ENCODE data around the gene FBXO24. TPM values are rescaled to one million over a fixed set of nuclear protein-coding genes. Genes with fewer than 3 reads are reported as not detected.

The FBXO24 gene
- total RNA-seq, 2 donors from 2014 or later, result 1.3 to 3.0 TPM

DNA sequence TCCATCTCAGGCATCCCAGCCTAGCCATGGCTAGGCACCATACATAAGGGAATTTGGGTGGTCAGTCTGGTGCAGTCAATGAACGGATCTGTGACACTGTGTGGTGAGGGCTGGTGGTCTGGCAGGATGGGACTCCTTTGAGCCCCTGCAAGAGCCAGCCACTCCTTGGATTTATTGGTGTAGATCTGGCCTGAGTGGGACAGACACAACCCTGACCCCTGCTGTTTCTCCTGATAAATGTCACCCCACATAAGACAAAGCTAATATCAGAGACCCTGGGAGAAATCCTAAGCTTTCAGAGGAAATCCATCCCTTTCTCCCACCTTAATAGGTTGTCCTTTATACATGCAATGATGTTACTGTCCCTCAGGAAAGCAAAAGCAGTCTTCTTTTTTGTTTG is 2.3 kb downstream of the FBXO24 start:
- H3K9me3 ChIP-seq (ENCODE audit: control insufficient read depth, low read length), result no peaks in the 10 kb centered on the region
- H3K36me3 ChIP-seq (ENCODE audit: control insufficient read depth, insufficient read depth, low read length), result no peaks in the 10 kb centered on the region
- 90 to 100% methylated on average over 1 of the region's 1 CpG for WGBS, 2 experiments (ENCODE audit: insufficient coverage in 1 of 2, insufficient read length in 1 of 2)
- H3K27ac ChIP-seq (ENCODE audit: low read depth, low read length), result no peak overlapping the region
- Mint-ChIP-seq H3K9me3 (no peaks in the 10 kb centered on the region), H3K4me1 (peaks cover 34% of the 10 kb centered on the region), H3K27me3 (ENCODE audit: insufficient read depth) (peaks cover 18% of the 10 kb centered on the region), H3K27ac (no peak overlapping the region), H3K36me3 (ENCODE audit: low read depth) (peaks cover 3% of the 10 kb centered on the region), H3K4me3 (peak overlapping the region; percentile 89)
- no peaks in the 10 kb centered on the region for H3K27me3 ChIP-seq (ENCODE audit: control insufficient read depth, insufficient read depth, low read length, poor library complexity, severe bottlenecking)
- H3K9ac ChIP-seq (ENCODE audit: extremely low read depth, low read length, poor library complexity, severe bottlenecking), result no peak overlapping the region
- DNase-seq, result peak; percentile 29
- no peak overlapping the region for H3K4me3 ChIP-seq (ENCODE audit: low read length)
- H3K4me1 ChIP-seq (ENCODE audit: control insufficient read depth, insufficient read depth, low read length), result peaks cover 7% of the 10 kb centered on the region
- TF ChIP-seq CTCF (conservative IDR thresholded peaks at IDR 0.05), result peak; percentile 20

DNA sequence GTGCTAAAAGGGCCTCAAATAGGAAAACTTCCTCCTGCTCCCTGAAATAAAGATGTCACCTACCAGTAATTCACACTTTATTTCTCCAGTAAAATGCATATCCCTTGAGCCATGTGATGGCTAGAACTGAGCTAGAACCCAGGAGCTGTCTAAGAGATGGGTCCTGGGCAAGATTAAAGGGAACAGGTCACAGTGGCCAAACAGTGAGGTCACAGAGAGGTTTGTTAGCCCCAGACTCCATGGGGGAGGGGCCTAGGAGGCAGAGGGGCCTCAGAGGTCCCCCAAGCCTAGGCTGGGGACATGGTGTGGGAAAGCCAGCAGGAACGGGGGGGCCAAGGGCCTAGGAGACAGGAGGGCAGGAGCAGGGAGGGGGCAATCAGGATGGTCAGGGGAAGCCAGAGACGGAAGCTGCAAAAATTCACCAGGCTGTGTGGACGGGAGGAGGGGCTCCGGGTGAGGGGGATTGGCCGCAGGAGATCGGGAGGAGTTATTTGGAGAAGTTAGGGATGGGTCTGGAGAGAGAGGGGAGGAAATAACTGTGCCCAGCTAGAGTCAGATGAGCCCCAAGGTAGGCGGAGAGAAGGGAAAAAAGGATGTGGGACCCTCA is 3.3 kb downstream of the FBXO24 start:
- H3K4me3 Mint-ChIP-seq, result peak overlapping the region; percentile 18
- peaks cover 26% of the 10 kb centered on the region for H3K4me1 Mint-ChIP-seq
- Histone ChIP-seq H3K4me3 (ENCODE audit: low read length) (no peak overlapping the region), H3K36me3 (ENCODE audit: control insufficient read depth, insufficient read depth, low read length) (no peaks in the 10 kb centered on the region), H3K9me3 (ENCODE audit: control insufficient read depth, low read length) (no peaks in the 10 kb centered on the region), H3K27ac (ENCODE audit: low read depth, low read length) (no peak overlapping the region), H3K9ac (ENCODE audit: extremely low read depth, low read length, poor library complexity, severe bottlenecking) (no peak overlapping the region), H3K4me1 (ENCODE audit: control insufficient read depth, insufficient read depth, low read length) (peaks cover 4% of the 10 kb centered on the region), H3K27me3 (ENCODE audit: control insufficient read depth, insufficient read depth, low read length, poor library complexity, severe bottlenecking) (no peaks in the 10 kb centered on the region)
- no peaks in the 10 kb centered on the region for H3K9me3 Mint-ChIP-seq
- peak; percentile 73 for DNase-seq
- H3K27ac Mint-ChIP-seq, result no peak overlapping the region
- TF ChIP-seq CTCF (conservative IDR thresholded peaks at IDR 0.05), result no peak
- peaks cover 20% of the 10 kb centered on the region for H3K27me3 Mint-ChIP-seq (ENCODE audit: insufficient read depth)
- H3K36me3 Mint-ChIP-seq (ENCODE audit: low read depth), result no peaks in the 10 kb centered on the region
- 46 to 50% methylated on average over 7 of the region's 7 CpGs for WGBS, 2 experiments (ENCODE audit: insufficient coverage in 1 of 2, insufficient read length in 1 of 2)

- H3K4me1 Mint-ChIP-seq, result peaks cover 20% of the 10 kb centered on the region
- Histone ChIP-seq H3K4me3 (ENCODE audit: low read length) (no peak overlapping the region), H3K9me3 (ENCODE audit: control insufficient read depth, low read length) (no peaks in the 10 kb centered on the region), H3K27me3 (ENCODE audit: control insufficient read depth, insufficient read depth, low read length, poor library complexity, severe bottlenecking) (no peaks in the 10 kb centered on the region), H3K9ac (ENCODE audit: extremely low read depth, low read length, poor library complexity, severe bottlenecking) (no peak overlapping the region), H3K27ac (ENCODE audit: low read depth, low read length) (no peak overlapping the region), H3K36me3 (ENCODE audit: control insufficient read depth, insufficient read depth, low read length) (no peaks in the 10 kb centered on the region), H3K4me1 (ENCODE audit: control insufficient read depth, insufficient read depth, low read length) (no peaks in the 10 kb centered on the region)
- H3K36me3 Mint-ChIP-seq (ENCODE audit: low read depth), result no peaks in the 10 kb centered on the region
- peaks cover 23% of the 10 kb centered on the region for H3K27me3 Mint-ChIP-seq (ENCODE audit: insufficient read depth)
- peak overlapping the region; percentile 18 for H3K4me3 Mint-ChIP-seq
- no peak overlapping the region for H3K27ac Mint-ChIP-seq
- H3K9me3 Mint-ChIP-seq, result no peaks in the 10 kb centered on the region
- no peak for DNase-seq
- 85 to 94% methylated on average over 14 to 20 of the region's 20 CpGs for WGBS, 2 experiments (ENCODE audit: insufficient coverage in 1 of 2, insufficient read length in 1 of 2)
- no peak for TF ChIP-seq CTCF (conservative IDR thresholded peaks at IDR 0.05)
These were observed 4.1 kb downstream of the FBXO24 start for GRCh38 chr7:100590077-100590737.

Data from endodermal cell (in vitro differentiated cells).